ENCODE data around the gene LSM5.
"Not testable (repeated sequence)": the region's sequence is repeated elsewhere in the genome, so short reads cannot be mapped to it uniquely, and the experiment has no call there.

The LSM5 gene

DNA sequence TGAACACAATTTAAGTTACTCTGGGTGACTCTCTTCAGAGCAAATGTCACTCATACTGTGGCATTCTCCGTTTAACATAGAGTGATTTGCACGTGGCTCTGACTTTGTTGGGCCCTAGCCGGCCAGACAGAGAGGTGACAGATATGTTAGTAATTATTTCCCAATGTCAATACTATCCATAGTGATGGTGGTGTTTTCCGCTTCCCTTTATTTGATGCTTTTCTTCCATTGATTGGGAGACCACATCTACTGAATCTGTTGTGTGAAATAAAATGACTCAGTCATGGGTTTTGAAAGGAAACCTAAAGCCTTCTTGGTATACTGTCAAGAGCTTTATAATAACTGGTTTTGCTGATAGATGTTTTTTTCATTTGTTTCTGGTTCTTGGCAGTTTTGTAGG, 12.5 kb upstream of the LSM5 start:
- DNase-seq: no peak

- no peak for DNase-seq
Measured at GRCh38 chr7:32501522-32501921, 11.3 kb upstream of the LSM5 start.

- DNase-seq: no peak
Measured at GRCh38 chr7:32500922-32501341, 10.8 kb upstream of the LSM5 start.

DNA sequence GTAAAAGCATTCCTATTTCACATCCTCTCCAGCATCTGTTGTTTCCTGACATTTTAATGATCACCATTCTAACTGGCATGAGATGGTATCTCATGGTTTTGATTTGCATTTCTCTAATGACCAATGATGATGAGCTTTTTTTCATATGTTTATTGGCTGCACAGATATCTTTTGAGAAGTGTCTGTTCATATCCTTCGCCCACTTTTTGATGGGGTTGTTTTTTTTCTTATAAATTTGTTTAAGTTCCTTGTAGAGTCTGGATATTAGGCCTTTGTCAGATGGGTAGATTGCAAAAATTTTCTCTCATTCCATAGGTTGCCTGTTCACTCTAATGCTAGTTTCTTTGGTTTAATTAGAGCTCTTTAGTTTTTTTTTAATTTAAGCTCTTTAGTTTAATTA, 10.0 kb upstream of the LSM5 start:
- not testable (repeated sequence) for DNase-seq

DNA sequence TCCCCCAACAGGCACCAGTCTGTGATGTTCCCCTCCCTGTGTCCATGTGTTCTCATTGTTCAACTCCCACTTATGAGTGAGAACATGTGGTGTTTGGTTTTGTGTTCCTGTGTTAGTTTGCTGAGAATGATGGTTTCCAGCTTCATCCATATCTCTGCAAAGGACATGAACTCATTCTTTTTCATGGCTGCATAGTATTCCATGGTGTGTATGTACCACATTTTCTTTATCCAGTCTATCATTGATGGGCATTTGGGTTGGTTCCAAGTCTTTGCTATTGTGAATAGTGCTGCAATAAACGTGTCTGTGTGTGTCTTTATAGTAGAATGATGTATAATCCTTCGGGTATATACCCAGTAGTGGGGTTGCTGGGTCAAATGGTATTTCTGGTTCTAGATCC, 9.6 kb upstream of the LSM5 start:
- DNase-seq: not testable (repeated sequence)

DNA sequence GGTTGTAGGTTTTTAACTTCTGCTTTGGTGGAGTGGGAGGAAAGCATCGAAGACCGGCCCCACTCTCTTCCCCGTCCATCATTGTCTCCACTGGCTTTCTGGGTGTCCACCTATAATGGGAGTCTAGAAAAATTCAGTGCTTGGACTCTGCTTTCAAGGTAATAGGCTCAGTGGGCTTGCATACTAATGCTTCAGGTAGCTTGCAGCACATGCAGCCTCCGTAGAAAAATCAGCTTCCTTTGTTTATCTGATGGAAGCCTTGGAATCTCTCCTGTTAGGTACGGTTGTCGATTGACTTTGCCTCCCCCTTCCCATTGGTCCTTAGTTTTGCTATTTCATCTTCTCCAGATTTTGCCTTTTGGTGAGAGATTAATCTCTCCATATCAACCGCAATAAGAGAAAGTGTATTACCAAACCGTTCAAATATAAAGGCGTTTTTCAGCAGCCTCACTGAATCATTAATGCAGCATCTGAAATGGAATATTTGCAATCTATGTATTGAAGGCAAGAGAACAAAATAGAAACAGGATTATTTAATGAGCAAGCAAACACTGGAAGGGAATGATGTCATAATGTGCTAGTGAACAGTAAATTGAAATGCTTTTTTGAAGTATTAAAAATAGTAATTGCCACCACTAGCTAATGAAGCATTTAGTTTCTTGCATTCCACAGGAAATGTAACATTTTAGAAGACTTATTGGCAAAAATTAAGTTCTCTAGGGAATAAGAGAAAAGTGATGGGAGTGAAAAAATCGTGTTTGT, 6.1 kb upstream of the LSM5 start:
- DNase-seq: no peak

GRCh38 chr7:32495298-32496051, 5.3 kb upstream of the LSM5 start, which contains the start of gene AVL9:
Gene AVL9 (plus strand): TSS chr7:32495489. CDS start chr7:32495710, 221 bp downstream.
- peak; percentile 98 for DNase-seq

DNA sequence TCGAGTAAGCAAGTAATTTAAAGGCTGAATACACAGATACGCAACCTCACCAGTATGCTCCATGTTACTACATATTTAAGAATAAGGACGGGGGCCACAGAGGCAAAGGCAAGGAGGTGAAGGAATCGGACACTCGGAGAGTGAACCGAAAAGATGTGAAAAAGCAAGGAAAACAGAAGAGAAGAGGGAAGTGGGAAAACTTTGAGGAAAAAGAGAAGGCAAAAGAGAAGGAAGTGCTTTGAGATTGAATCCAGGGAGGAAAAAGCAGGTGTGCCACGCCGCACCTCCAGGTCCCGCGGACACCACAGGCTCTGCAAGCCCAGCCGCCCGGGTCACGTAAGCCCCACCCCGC, 4.7 kb upstream of the LSM5 start:
- DNase-seq: no peak

- DNase-seq: no peak
Measured at GRCh38 chr7:32489788-32490126, 423 bp downstream of the LSM5 start.

DNA sequence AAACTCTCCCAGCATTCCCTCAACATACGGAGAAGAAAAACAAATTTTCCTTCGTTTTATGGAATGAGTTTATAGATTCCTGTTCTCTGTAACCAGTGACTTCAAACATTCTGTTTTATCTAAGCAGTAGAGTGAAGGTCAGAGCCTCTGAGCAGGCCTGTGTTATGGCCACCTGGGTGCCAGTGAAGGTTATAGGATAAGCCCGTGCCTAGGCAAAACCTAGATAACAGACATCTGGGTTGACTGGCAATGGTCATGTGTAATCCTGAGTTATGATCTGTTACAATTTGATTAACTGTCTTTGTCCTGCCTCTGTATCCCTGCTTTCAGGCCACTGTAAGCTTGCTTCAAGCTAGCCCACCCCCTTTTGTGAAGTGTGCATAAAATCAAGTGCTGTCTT, 8.3 kb downstream of the LSM5 start:
- DNase-seq: peak; percentile 72

DNA sequence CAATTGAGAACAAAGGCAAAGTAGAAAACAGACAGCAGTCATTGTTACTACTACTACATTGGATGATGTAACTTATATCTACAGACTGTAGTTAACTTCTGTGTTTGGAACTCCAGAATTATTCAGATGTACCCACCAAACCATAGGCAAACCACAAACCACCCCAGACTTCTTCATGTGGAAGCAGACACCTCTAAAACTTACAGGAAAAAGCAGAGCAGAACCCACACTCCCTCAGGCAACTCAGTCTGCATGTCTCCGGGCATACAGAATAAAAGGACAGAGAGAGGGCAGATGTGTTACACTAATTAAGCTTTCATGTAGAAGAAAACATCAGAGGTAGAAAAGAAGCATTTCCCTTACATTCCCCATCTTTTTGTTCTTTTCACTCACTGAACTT, 9.0 kb downstream of the LSM5 start:
- no peak for DNase-seq

GRCh38 chr7:32479574-32480200, 10.5 kb downstream of the LSM5 start:
- DNase-seq: peak; percentile 77

DNA sequence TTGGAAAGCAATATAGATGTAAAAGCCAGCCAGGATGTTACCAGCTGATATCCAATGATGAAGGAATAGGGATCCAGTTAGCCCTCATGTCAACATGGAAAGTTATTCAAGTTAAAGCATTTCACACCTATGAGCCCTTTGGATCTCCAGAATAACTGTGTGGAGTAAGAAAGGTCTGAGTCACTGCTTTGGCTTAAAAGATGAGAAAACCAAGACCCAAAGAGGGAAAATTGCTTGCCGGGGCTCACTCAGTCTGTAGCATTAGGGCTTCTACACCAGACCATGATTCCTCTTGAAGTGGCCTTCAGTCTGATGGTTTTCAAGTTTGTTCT, 12.6 kb downstream of the LSM5 start:
- no peak for DNase-seq

GRCh38 chr7:32476816-32477648, 13.1 kb downstream of the LSM5 start:
- no peak for DNase-seq

DNA sequence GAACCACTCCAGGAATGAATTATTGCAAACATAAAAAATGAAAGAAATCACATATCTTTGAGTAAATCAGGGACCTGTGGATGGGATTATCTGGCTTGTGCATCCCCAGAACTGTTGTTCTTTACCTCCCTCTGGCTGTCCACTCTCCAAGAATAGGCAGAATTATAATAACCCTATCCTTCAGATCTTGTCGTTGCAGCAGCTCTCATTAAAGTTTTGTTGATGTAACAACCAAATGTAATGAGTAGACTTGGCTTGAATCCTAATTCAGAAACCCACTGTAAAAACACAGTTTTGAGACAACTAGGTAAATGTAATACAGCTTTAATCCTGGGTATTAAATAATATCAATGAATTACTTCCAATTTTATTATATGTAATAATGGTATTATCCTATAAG, 16.2 kb downstream of the LSM5 start:
- no peak for DNase-seq

DNA sequence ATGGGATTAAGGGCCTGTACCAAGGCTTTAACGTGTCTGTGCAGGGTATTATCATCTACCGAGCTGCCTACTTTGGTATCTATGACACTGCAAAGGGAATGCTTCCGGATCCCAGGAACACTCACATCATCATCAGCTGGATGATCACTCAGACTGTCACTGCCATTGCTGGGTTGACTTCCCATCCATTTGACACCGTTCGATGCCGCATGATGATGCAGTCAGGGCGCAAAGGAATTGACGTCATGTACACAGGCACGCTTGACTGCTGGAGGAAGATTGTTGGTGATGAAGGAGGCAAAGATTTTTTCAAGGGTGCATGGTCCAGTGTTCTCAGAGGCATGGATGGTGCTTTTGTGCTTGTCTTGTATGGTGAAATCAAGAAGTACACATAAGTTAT, 18.2 kb downstream of the LSM5 start:
- peak; percentile 9 for DNase-seq

DNA sequence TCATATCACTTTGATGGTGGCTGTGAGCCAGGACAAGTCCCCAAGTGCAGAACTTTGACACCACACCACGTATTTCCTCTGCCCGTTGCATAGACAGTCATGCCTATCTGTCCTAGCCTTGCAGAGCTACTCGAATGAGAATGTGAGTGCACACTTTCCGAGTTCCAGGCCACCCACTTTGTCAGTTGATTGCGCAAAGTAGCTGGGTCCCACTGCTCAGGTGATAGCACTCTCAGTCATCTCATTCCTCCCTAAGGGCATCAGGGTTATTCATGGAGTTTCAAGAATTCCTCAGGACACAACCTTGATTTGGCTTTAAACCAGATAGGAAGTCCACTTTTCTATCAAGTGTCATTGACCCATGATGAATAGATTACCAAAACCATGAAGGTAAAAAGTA, 19.3 kb downstream of the LSM5 start:
- no peak for DNase-seq

DNA sequence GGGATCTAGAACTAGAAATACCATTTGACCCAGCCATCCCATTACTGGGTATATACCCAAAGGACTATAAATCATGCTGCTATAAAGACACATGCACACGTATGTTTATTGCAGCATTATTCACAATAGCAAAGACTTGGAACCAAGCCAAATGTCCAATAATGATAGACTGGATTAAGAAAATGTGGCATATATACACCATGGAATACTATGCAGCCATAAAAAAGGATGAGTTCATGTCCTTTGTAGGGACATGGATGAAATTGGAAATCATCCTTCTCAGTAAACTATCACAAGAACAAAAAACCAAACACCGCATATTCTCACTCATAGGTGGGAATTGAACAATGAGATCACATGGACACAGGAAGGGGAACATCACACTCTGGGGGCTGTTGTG, 20.2 kb downstream of the LSM5 start:
- DNase-seq: not testable (repeated sequence)

DNA sequence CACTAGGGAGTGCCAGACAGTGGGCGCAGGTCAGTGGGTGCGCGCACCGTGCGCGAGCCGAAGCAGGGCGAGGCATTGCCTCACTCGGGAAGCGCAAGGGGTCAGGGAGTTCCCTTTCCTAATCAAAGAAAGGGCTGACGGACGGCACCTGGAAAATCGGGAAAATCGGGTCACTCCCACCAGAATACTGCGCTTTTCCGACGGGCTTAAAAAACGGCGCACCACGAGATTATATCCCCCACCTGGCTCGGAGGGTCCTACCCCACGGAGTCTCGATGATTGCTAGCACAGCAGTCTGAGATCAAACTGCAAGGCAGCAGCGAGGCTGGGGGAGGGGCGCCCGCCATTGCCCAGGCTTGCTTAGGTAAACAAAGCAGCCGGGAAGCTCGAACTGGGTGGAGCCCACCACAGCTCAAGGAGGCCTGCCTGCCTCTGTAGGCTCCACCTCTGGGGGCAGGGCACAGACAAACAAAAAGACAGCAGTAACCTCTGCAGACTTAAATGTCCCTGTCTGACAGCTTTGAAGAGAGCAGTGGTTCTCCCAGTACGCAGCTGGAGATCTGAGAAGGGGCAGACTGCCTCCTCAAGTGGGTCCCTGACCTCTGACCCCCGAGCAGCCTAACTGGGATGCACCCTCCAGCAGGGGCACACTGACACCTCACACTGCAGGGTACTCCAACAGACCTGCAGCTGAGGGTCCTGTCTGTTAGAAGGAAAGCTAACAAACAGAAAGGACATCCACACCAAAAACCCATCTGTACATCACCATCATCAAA, 25.4 kb downstream of the LSM5 start:
- not testable (repeated sequence) for DNase-seq

DNA sequence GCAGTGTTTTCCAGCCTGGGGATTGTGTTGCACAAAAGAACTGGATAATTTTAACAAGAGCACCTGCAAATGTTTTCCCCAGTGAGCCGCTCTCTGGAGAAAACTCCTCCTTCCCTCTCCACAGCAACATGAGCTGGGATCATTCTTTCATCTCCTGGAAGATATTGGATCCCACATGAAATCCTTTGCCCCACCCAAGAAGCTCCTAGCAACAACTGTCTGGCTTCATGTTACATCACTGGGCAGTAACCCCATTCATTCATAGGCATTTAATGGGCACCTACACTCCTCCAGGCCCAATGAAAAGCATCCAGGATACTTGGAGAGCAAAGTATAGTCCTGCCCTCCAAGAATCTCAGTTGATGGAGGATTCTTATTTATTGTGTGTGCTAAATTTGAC, 27.2 kb downstream of the LSM5 start:
- DNase-seq: no peak

- no peak for DNase-seq
Measured at GRCh38 chr7:32462451-32462850, 27.7 kb downstream of the LSM5 start.

DNA sequence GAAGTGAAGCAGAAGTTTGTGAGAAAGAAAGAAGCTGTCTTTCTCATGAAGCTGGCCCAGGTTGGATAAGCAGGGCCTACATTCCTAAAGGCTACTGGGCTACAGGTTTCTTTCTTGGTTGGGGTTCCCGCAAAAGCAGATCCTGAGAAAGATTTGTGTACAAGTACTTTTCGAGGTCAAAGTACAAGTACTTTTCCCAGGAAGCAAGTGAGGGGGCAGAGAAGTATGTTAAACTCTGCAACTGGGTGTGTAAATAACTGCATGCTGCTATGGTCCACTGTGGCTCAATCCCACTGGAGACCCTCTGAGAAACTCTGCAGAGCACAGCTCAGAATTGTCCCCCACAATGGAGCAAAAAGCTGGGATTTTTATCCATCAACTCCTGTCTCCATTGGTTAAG, 28.7 kb downstream of the LSM5 start:
- no peak for DNase-seq

- DNase-seq: no peak
Measured at GRCh38 chr7:32459788-32460187, 30.4 kb downstream of the LSM5 start.

Measured in NCI-H82 (cell line).